PFSK-1 (cell line): ENCODE results near the gene LAMB3.

Source experiments
- POLR2AphosphoS5 ChIP-seq: IDR thresholded peaks from 2 replicates; pipeline ENCODE4 v1.6.1; 2012; ENCODE audit warnings: low read depth, mild to moderate bottlenecking, control low read depth, low read length, moderate library complexity
- SIN3A ChIP-seq: IDR thresholded peaks from 2 replicates; pipeline ENCODE4 v1.6.1; 2012; ENCODE audit warnings: mild to moderate bottlenecking, low read length, moderate library complexity, borderline replicate concordance; ENCODE audit not compliant: insufficient read depth
- TAF1 ChIP-seq: IDR thresholded peaks from 2 replicates; pipeline ENCODE4 v1.6.1; 2012; ENCODE audit warnings: low read length, control low read depth, borderline replicate concordance; ENCODE audit not compliant: insufficient read depth
- TF ChIP-seq, protein P1 (sequence below), 2 experiments: IDR thresholded peaks; 2 replicates each; pipeline versions ENCODE4 v1.6.1 to v1.8.0; 2011 to 2012; ENCODE audit warnings: low read depth in 2 of 2, low read length in 2 of 2, control low read depth in 1 of 2, inconsistent platforms in 1 of 2, mild to moderate bottlenecking in 1 of 2, moderate library complexity in 1 of 2; ENCODE audit not compliant: insufficient read depth in 1 of 2

DNA sequence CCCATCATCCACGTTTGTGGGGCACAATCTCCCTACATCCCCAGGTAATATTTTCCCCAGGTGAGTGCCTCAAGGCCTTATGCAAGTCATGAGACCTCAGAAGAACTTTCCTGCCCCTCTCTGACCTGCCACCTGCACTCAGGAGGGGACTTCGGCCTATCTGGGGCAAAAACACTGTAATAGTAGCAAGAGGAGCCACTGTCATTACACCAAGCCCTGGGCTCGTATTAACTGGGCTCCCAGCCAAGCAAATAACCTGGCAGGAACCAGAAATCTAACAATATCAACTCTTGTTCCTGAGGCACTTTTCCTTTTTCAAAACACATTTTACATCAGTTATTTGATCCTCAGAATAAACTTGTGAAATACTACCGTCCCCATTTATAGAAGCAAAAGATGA lies 30.9 kb downstream of the LAMB3 start:
- TF ChIP-seq POLR2AphosphoS5 (no peak), TAF1 (no peak), SIN3A (no peak)
- TF ChIP-seq, protein P1, sequence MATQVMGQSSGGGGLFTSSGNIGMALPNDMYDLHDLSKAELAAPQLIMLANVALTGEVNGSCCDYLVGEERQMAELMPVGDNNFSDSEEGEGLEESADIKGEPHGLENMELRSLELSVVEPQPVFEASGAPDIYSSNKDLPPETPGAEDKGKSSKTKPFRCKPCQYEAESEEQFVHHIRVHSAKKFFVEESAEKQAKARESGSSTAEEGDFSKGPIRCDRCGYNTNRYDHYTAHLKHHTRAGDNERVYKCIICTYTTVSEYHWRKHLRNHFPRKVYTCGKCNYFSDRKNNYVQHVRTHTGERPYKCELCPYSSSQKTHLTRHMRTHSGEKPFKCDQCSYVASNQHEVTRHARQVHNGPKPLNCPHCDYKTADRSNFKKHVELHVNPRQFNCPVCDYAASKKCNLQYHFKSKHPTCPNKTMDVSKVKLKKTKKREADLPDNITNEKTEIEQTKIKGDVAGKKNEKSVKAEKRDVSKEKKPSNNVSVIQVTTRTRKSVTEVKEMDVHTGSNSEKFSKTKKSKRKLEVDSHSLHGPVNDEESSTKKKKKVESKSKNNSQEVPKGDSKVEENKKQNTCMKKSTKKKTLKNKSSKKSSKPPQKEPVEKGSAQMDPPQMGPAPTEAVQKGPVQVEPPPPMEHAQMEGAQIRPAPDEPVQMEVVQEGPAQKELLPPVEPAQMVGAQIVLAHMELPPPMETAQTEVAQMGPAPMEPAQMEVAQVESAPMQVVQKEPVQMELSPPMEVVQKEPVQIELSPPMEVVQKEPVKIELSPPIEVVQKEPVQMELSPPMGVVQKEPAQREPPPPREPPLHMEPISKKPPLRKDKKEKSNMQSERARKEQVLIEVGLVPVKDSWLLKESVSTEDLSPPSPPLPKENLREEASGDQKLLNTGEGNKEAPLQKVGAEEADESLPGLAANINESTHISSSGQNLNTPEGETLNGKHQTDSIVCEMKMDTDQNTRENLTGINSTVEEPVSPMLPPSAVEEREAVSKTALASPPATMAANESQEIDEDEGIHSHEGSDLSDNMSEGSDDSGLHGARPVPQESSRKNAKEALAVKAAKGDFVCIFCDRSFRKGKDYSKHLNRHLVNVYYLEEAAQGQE (IDR thresholded peaks at IDR 0.05; ENCODE audit: insufficient read depth in 1 of 2, low read depth in 2 of 2, low read length in 2 of 2) = no peak
